Lower leg skin (tissue), 3 donors: ENCODE results near the gene SFSWAP.

ENCODE experiments used
- POLR2A ChIP-seq, 2 donors: fragments of 450-650 bp; IDR thresholded peaks; one replicate each; pipeline ENCODE4 v1.6.1; 2016 to 2017; ENCODE audit warnings: antibody characterized with exemption in 2 of 2, mild to moderate bottlenecking in 1 of 2, moderate library complexity in 1 of 2
- TF ChIP-seq, protein P1 (sequence below), 3 donors: fragments of 450-650 bp; IDR thresholded peaks; one replicate each; pipeline ENCODE4 v1.5.1; 2016; ENCODE audit warnings: antibody characterized with exemption in 3 of 3, mild to moderate bottlenecking in 3 of 3, moderate library complexity in 2 of 3

DNA sequence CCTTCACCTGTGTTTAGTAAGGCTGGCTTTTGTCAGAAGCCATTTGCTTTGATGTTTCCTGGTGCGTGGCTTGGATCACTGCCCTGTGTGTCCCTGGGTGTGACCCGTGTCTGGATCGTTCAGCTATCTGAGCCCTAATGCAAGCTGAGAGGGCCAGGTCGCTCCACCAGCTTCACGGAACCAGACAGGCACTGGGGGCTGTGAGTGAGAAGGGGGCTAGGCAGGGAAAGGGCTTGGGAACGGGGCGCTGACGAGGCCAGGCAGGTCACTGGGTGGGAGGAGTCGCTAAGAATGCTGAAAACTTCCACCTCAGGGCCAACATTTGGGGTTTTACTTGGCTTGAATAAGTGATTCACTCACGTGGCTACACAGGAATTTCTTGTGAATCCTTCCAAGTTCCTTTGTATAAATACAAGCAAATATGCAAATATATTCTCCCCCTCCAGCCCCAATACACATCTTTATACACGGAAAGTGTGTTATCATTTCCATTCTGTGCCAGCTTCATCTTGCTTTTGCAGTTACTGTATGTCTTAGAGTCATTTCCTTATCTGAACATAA is 93.2 kb downstream of the SFSWAP start:
- TF ChIP-seq, protein P1, sequence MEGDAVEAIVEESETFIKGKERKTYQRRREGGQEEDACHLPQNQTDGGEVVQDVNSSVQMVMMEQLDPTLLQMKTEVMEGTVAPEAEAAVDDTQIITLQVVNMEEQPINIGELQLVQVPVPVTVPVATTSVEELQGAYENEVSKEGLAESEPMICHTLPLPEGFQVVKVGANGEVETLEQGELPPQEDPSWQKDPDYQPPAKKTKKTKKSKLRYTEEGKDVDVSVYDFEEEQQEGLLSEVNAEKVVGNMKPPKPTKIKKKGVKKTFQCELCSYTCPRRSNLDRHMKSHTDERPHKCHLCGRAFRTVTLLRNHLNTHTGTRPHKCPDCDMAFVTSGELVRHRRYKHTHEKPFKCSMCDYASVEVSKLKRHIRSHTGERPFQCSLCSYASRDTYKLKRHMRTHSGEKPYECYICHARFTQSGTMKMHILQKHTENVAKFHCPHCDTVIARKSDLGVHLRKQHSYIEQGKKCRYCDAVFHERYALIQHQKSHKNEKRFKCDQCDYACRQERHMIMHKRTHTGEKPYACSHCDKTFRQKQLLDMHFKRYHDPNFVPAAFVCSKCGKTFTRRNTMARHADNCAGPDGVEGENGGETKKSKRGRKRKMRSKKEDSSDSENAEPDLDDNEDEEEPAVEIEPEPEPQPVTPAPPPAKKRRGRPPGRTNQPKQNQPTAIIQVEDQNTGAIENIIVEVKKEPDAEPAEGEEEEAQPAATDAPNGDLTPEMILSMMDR (IDR thresholded peaks at IDR 0.05): no peak
- TF ChIP-seq POLR2A (IDR thresholded peaks at IDR 0.05): no peak
